Smooth muscle cell (in vitro differentiated cells): ENCODE measurements around the gene NBAS. TPM values are rescaled to one million over a fixed set of nuclear protein-coding genes. Genes with fewer than 3 reads are reported as not detected.
"Not testable (repeated sequence)": the region's sequence is repeated elsewhere in the genome, so short reads cannot be mapped to it uniquely, and the experiment has no call there.

Experiments
- DNase-seq: peaks from one replicate; lab custom pipeline; 2025; ENCODE audit not compliant: unreplicated experiment; lab: John Stamatoyannopoulos, UW
- H2AFZ ChIP-seq: fragments of 200-600 bp; sonication (generic); 2 replicates; pipeline ENCODE4 v1.6.0; 2016; ENCODE audit warnings: antibody characterized with exemption, low read depth, mild to moderate bottlenecking
- H3F3A ChIP-seq: fragments of 200-600 bp; sonication (generic); 2 replicates; pipeline ENCODE4 v1.6.0; 2017; ENCODE audit warnings: antibody characterized with exemption, low read depth
- H3K27ac ChIP-seq: fragments of 200-600 bp; sonication (generic); 2 replicates; pipeline ENCODE4 v1.5.1; 2016; ENCODE audit warnings: low read depth, mild to moderate bottlenecking
- H3K27me3 ChIP-seq: fragments of 200-600 bp; sonication (generic); 2 replicates; pipeline ENCODE4 v1.6.1; 2016; ENCODE audit warnings: low read depth, mild to moderate bottlenecking
- H3K36me3 ChIP-seq: fragments of 200-600 bp; sonication (generic); 2 replicates; pipeline ENCODE4 v1.5.1; 2016; ENCODE audit warnings: low read depth
- H3K4me1 ChIP-seq: fragments of 200-600 bp; sonication (generic); 2 replicates; pipeline ENCODE4 v1.5.1; 2016; ENCODE audit warnings: low read depth
- H3K4me2 ChIP-seq: fragments of 200-600 bp; sonication (generic); 2 replicates; pipeline ENCODE4 v1.6.0; 2016; ENCODE audit warnings: mild to moderate bottlenecking
- H3K4me3 ChIP-seq: fragments of 200-600 bp; sonication (generic); 2 replicates; pipeline ENCODE4 v1.5.1; 2016; ENCODE audit warnings: mild to moderate bottlenecking
- H3K79me2 ChIP-seq: fragments of 200-600 bp; sonication (generic); 2 replicates; pipeline ENCODE4 v1.6.0; 2016; ENCODE audit warnings: low read depth, mild to moderate bottlenecking
- H3K9ac ChIP-seq: fragments of 200-600 bp; sonication (generic); 2 replicates; pipeline ENCODE4 v1.6.0; 2016; ENCODE audit warnings: low read depth
- H3K9me3 ChIP-seq: fragments of 200-600 bp; sonication (generic); replicated peaks from 2 replicates; pipeline ENCODE4 v1.5.1; 2016; ENCODE audit warnings: low read depth
- H4K20me1 ChIP-seq: fragments of 200-600 bp; sonication (generic); 2 replicates; pipeline ENCODE4 v1.6.0; 2016; ENCODE audit warnings: low read depth
- CTCF ChIP-seq: fragments of 200-600 bp; sonication (generic); IDR thresholded peaks from 2 replicates; pipeline ENCODE4 v1.5.1; 2017; ENCODE audit warnings: borderline replicate concordance, mild to moderate bottlenecking, antibody characterized with exemption; ENCODE audit not compliant: insufficient read depth, poor library complexity, severe bottlenecking
- WGBS: methylation state at CpG from one replicate; pipeline ENCODE4 v1.1.7; 2016; ENCODE audit warnings: low lambda C conversion rate; 5-methylcytosine and 5-hydroxymethylcytosine counted together
- polyA plus RNA-seq: library from polyadenylated mRNA; unstranded; fragments of >200 nt; fragmentation: Nextera tagmentation; extraction: Ambion mirVana; gene quantifications from 2 replicates; pipeline ENCODE4 v1.2.1, GENCODE V29; 2016
- total RNA-seq: library from RNA; depleted of rRNA; stranded (reverse); fragments of >200 nt; gene quantifications from 2 replicates; pipeline ENCODE4 v1.2.3, GENCODE V29; 2014

The NBAS gene
- total and polyA plus RNA-seq, 2 experiments from 2014 or later, result 31.2 to 51.1 TPM

DNA sequence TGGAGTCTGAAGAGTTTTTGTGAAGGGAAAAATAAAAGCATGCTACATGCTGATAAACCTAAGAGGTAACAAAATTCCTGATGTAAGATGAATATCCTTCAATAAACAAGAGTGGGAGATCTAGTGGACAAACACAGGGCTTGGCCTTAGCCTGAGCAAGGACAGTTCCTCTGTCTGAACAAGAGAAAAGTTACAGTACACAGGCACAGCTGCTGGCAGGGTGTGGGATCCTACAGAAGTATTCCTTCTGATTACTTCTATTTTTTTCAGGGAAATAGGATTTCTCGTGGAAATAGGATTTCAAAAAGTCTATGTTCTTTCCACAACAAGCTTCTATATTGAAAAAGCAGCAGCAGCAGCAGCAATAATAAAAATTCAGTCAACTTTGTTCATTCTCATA is 54.1 kb downstream of the NBAS start:
- H3K4me1 ChIP-seq, result no peaks in the 10 kb centered on the region
- no peak overlapping the region for H3K27ac ChIP-seq
- H3K36me3 ChIP-seq, result peaks cover 4% of the 10 kb centered on the region
- DNase-seq, result no peak
- no peak overlapping the region for H2AFZ ChIP-seq
- H4K20me1 ChIP-seq, result peaks cover 26% of the 10 kb centered on the region
- no peak overlapping the region for H3K4me2 ChIP-seq
- 87% methylated on average over 1 of the region's 1 CpG for WGBS
- no peak for TF ChIP-seq CTCF
- H3K79me2 ChIP-seq, result peaks cover 5% of the 10 kb centered on the region
- no peaks in the 10 kb centered on the region for H3K9me3 ChIP-seq
- H3F3A ChIP-seq, result no peaks in the 10 kb centered on the region
- no peak overlapping the region for H3K4me3 ChIP-seq
- H3K27me3 ChIP-seq, result no peaks in the 10 kb centered on the region
- no peak overlapping the region for H3K9ac ChIP-seq

DNA sequence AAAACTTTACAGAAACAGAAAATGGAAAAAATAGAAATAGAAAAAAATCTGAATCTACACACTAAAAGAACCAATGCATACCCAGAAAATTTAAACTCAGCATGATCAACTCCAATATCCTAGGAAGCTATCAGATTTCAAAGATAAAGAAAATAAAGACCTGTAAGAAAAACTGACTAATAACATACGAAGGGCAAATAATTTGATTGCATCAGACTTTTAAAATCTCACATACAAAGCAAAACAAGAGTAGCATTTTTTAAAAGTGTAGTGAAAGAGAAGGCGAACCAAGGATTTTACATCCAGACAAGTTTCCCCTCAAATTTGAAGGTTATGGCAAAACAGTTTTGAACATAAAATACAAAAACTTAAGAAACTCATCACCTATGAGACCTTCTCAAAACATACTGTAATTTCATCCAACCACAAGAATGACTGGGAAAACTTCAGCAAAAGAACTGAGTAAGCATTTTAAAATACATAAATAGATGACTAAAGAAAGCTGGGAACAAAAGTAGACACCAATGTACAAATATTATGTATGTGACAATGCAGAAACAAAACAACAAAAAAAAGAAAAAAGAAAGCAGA is 54.8 kb downstream of the NBAS start:
- 93% methylated on average over 2 of the region's 2 CpGs for WGBS
- Histone ChIP-seq H4K20me1 (peaks cover 23% of the 10 kb centered on the region), H3K27ac (no peak overlapping the region), H3K79me2 (peaks cover 5% of the 10 kb centered on the region), H3K36me3 (peaks cover 4% of the 10 kb centered on the region), H3K9ac (no peak overlapping the region), H3F3A (no peaks in the 10 kb centered on the region), H3K9me3 (no peaks in the 10 kb centered on the region), H3K4me1 (no peaks in the 10 kb centered on the region), H2AFZ (no peak overlapping the region), H3K4me3 (no peak overlapping the region), H3K27me3 (no peaks in the 10 kb centered on the region), H3K4me2 (no peak overlapping the region)
- no peak for DNase-seq
- no peak for TF ChIP-seq CTCF

GRCh38 chr2:15504882-15505663 is 56.1 kb downstream of the NBAS start:
- Histone ChIP-seq H3K9ac (no peak overlapping the region), H3K4me2 (no peak overlapping the region), H4K20me1 (peaks cover 21% of the 10 kb centered on the region), H3F3A (no peaks in the 10 kb centered on the region), H3K36me3 (peaks cover 4% of the 10 kb centered on the region), H3K4me3 (no peak overlapping the region), H3K4me1 (no peaks in the 10 kb centered on the region), H3K79me2 (peaks cover 5% of the 10 kb centered on the region), H2AFZ (no peak overlapping the region), H3K27ac (no peak overlapping the region), H3K27me3 (no peaks in the 10 kb centered on the region), H3K9me3 (no peaks in the 10 kb centered on the region)
- no peak for TF ChIP-seq CTCF
- 99% methylated on average over 3 of the region's 3 CpGs for WGBS
- DNase-seq, result no peak

GRCh38 chr2:15499251-15499650 is 61.9 kb downstream of the NBAS start:
- H3K36me3 ChIP-seq, H3F3A ChIP-seq, H3K4me1 ChIP-seq, H3K9me3 ChIP-seq, H3K4me3 ChIP-seq, H3K27ac ChIP-seq, H3K4me2 ChIP-seq, H4K20me1 ChIP-seq, H3K79me2 ChIP-seq, H2AFZ ChIP-seq, DNase-seq, H3K9ac ChIP-seq, H3K27me3 ChIP-seq: not testable (repeated sequence)
- 94% methylated on average over 1 of the region's 1 CpG for WGBS
